HG03575 (cell line): ENCODE results near the gene ZNF275.
"Not testable (repeated sequence)": the region's sequence is repeated elsewhere in the genome, so short reads cannot be mapped to it uniquely, and the experiment has no call there.

Source experiments
- ATAC-seq: cut with Tn5 transposase; IDR thresholded peaks from one replicate; pipeline ENCODE4 v1.9.1; 2021; ENCODE audit not compliant: unreplicated experiment, insufficient number of reproducible peaks, low FRiP score; ENCODE audit errors: extremely low read depth

ZNF275 gene

DNA sequence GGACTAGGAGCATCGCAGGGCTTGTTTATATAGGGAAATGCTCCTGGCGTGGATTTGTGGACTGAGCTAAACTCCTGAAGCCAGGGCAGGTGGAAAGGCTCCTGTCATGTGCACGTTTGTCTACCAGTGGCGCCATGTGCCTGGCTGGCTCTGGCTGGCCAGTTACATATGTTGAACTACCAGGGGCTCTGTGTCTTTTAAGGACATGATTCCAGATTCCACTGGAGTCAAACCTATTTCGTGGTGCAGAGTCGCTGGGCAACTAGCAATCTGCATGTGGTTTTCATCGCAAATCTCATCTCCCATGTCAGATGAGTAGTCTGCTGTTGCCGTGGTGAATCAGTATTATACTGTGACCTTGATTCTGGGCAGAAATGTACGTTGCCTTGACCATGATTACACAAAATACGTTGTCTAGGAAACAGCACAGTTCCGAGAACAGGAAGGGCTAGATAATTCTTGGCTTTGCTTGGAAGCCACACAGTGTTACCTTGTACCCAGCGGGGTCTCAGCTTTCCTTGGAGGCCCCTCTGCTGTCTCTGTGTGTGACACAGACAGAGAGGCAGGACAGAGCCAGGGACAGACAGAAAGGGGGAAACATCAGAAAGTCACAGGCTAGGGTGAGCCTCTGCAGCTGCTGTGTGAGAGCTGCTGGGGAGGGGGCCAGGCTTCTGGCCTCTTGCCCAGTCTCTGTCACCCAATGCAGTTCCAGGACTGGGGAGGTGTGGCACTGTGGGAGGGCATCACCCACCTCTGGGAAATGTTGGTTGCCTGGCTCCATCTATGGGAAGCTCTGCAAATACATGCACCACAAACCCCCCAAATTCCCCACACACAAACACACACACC, 48.0 kb downstream of the ZNF275 start:
- no peak for ATAC-seq

DNA sequence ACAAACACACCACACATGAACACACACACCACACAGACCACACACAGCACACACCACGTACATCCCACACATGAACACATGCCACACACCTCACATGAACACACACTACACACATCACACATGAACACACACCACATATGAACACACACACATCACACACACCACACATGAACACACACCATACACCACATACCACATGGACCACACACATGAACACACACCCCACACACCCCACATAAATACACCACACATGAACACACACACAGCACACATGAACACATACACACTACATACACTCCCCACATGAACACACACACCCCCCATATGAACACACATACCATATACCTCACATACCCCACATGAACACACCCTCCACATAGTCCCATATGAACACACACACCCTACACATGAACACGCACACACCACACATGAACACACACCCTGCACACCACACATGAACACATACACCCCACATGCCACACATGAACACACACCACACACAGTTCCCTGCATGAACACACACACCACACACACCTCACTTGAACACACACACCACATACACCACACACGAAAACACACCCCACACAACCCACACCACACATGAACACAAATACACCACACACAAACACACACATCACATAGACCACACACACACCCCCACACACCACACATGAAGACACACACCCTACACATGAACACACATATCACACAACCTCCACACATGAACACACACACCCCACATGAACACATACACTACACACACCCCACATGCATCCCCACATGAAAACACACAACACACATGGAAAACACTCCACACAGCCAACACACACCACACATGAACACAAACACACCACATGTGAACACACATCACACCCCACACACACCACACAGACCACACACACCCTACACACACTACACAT, 48.9 kb downstream of the ZNF275 start:
- no peak for ATAC-seq

DNA sequence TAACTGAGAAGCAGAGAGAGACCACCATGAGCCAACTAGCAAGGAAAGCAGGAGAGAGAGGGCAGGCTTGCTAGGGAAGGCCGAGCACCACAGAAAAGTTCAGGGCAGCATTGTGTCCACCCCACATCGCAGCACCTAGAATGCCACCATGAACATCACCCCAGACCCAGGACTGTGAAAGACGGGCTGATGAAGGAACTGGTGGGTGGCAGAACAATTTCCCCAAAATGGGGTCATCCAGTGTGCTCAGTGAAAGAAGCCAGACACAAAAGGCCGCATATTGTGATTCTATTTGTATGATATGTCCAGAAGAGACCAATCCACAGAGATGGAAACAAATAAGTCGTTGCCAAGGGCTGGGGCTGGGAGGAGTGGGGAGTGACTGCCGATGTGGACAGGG, 50.4 kb downstream of the ZNF275 start:
- ATAC-seq, result no peak

DNA sequence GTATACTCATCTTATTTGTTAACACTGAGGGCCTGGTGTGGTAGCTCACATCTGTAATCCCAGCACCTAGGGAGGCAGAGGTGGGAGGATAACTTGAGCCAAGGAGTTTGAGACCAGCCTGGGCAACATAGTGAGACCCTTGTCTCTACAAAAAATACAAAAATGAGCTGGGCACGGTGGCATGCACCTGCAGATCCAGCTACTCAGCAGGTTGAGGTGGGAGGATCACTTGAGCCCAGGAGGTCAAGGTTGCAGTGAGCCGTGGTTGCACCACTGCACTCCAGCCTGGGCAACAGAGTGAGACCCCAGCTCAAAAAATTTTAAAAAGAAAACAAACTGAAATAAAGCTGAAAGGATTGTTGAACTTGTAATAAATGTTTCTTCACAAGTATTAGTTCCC, 51.0 kb downstream of the ZNF275 start:
- not testable (repeated sequence) for ATAC-seq

DNA sequence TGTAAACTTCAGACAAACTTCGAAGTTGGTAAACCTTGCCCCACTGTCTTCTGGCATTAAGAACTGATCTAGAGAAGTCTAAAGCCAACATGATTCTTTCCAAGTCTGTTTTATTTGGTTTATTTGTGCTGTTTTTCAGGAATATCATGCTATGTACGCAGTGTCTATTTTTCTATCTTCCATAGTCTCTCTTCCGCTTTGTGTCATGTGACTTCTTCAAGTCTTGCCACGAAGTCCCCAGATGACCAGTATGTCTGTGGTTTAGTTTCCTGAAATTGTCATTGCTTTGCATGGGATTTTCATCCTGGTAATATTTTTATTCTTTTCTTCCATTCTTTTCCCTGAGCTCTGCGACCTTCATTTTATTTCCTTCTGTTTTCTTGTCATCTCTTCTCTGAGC, 52.1 kb downstream of the ZNF275 start:
- ATAC-seq, result no peak

DNA sequence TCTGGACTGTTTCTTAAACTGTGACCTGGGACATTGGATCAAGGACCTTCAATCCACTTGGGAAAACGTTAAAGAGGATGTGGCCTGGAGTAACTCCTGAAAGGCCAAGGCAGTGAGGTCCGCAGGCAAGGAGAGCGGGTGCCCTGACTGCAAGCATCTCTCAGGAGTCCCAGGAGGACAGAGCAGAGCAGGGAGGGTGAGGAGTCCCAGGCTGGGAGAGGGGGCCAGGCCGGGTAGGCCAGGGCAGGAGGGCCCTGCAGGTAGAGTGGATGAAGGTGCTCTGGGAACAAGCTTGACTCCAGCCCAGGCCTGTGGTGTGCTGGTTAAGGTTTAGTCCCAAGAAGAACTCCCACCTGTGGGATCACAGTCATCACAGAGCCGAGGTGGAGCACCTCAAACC, 53.4 kb downstream of the ZNF275 start:
- no peak for ATAC-seq

DNA sequence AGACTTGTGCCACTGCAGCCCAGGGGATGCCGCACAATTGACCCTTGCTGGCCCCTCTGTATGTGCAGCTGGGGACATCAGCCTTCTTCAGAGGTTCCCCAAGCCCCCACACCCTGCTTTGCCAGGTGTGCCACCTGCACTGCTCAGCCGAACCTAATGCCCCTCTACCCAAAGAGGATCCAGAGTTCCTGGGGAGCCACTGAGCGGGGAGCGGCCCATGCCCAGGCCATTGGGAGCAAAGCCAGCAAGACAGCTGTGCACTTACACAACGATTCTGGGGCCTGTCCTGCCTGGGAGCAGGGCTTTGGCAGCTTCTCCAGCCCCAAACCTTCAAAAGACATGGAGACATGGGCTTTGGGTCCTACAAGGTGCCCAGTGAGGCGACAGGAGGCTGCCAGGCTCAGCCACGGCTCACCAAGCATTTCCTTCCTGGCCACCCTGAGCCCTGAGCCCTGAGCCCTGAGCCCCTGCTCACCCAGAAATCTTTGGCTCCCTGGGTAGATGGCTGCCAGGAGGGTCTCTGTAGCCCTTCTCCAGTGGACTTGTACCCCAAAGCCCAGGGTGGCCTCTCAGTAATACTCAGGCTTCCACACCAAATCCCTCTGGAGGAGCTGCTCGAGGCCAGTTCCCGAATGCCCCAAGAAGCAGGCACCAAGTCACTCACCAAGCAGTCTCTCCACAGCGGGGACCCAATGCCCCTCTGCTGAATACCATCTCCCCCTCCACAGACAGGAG, 54.2 kb downstream of the ZNF275 start:
- no peak for ATAC-seq

DNA sequence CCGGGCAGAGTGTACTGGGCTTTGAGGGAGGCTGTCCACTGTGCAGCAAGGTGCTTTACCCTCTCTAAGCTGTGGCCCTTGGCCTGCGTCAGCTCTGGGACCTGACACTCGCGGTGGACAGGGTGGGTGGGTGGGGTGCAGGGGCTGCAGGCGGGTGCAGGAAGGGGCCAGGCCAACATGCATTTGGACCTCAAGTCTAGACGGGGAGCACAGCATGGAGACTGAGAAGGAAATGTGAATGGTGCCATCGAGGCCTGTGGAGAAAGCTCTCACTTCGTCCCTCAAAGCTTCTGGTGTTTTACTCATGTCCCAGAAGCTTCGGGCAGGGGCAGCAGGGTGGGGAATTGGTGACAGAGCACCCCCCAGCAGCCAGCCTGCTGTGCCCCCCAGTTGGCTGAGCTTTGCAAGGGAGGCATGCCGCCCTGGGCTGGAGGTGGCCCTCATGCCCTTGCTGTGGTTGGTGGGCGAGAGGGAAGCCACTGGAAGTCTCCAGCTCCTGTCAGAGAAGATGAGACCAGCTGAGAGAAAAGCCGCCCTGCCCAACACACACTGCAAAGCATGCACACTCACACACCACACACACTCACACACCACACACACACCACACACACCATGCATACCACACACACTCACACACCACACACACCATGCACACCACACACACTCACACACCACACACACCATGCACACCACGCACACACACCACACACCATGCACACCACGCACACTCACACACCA, 54.9 kb downstream of the ZNF275 start:
- ATAC-seq, result no peak

DNA sequence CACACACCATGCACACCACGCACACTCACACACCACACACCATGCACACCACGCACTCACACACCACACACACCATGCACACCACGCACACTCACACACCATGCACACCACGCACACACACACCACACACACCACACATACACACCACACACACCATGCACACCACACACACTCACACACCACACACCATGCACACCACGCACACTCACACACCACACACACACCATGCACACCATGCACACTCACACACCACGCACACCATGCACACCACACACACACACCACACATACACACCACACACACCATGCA, 55.5 kb downstream of the ZNF275 start:
- ATAC-seq, result not testable (repeated sequence)

DNA sequence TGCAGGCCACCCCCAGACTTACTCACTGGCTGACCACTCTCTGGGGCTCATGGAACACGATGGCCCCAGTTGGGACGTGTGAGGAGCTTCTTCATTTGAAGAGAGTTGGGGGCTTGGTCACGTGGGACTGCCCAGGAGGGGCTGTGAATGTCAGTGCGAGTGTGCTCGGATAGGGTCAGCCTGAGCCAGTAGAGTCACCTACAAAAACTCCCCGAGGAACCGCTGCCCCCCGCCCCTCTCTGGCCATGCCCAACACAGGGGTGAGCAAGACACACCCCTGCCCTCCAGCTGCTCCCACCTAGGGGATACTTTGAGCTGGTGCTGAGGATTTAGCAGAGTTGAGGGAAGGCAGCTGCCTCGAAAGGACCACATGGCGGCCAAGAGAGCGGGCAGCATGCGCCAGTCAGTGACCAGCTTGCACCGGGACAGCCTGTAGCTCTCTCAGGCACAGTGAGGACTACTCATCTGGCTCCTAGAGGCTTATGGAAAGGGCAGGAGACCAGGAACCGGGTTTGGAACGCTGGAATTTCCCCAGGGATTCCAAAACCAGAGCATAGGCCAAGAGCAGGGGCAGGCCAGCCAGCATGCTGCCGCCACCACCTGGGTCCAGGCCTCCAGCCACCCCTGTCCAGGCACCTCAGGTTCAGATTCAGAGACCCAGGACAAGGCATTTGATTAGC, 58.8 kb downstream of the ZNF275 start:
- no peak for ATAC-seq

DNA sequence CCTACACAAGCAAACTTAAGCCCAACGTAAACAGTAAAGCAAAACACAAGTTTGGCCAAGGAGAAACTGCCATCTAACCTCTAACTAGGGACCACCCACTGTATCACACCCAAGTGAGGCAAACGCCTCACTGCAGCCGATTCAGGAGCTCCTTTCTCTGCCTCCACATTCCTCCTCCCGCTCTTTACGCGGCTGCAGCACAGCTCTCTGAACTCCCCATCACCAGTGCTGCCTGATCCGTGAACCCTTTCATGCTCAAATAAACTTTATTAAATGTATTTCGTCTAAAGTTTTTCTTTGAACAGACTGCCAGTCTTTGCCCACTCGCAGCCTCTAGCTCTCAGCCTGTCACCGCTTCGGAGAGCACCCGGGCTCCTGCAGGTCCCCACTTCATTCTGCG, 60.7 kb downstream of the ZNF275 start:
- ATAC-seq, result no peak

DNA sequence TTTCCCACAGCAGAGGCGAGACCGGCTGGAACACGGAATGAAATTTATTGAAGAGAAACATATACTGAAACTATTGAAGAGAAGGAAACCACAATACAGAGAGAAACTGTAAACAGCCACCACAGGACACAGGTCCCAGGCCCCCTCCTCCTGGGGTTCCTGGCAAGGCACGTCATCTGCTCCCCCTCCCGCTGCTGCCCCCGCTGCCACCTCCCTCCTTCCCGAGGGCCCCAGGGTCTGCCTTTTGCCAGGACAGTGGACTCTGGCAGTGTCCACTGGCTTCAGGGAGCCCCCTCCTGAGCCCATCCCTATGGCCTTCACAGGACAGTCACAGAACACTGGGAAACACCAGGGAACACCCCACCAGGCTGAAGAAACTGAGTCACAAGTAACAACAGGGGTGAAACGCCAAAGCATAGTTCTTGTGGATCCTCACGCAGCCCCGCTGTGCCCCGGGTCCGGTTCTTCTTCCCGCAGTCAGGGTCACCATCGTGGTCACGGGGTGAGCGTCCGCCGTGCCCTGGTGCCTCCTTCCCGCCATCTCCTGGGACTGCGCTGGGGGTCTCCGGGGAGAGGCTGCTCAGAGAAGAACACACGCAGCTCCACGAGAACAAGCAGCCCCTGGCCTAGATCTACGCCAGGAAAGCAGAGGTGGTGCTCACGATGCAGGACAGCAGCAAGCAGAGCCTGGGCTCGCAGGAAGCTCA, 61.8 kb downstream of the ZNF275 start:
- ATAC-seq, result no peak

DNA sequence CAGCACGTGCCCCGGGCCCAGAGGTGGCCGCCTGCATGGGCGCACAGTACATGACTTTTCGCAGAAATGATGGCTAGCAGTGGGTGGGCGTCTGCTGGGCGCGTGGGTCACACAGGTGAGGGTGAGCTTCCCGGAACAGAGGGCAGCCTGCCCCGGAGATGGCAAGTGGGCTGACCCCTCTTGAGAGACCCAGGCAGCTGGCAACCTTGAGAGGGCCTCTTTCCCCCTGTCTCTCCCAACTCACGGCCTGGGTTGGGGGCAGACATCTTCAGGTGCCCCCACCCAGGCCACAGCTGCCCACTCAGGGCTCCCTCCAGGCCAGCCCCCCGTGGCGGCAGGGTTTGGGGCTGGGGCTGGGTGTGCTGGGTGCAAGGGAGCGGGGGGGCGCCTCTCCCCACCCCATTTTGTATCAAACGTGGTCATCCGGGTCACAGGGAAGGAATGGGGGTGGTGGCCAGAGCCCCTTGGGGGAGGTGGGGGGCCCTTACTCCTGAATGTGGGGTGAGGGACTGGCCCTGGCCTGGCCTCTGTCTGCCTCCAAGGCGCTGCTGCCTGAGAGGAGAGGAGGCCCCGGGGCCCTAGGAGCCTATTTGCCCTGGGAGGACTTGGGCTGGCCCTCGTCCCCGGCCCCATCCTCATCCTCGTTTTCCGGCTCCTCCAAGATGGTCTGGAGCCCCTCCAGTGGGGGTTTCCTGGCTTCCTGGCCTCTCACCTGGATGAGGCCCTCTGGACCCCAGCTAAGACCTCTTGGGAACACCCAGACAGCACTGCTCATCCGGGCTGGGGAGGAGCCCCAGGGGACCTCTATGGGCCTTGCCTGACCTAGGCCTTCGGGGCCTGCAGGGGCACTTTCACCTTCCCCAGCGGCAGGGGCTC, 62.6 kb downstream of the ZNF275 start:
- no peak for ATAC-seq

DNA sequence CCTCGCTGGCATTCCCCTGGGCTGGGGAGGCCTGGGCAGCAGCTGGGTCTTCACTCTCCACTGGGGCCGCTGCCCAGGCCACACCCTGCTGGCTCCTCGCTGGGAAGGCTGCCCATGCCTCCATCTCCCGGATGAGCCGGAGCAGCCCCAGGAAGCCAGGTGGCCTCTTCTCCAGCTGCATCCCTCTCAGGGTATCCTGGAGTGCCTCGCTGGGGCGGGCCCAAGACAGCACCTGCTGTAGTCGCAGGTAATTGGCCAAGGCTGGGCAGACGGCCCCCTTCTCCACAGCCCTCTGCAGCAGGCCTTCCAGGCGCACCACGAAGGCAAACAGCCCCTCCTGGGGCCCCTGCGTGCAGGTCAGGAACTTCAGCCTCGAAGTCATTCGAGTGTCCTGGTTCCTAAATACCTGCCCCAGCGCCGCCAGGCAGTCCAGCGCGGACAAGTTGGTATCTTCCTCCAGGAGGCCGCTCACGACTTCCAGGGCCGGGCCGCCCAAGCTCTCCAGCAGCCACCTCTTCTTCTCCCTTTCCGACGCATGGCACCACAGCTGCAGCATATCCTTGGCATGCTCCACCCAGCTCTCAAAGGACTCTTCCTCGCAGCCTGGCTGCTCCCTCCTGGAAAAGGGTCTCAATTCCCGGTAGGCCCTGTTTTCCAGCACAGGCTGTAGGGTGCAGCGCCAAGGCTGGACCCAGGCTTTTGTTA, 63.5 kb downstream of the ZNF275 start:
- no peak for ATAC-seq

DNA sequence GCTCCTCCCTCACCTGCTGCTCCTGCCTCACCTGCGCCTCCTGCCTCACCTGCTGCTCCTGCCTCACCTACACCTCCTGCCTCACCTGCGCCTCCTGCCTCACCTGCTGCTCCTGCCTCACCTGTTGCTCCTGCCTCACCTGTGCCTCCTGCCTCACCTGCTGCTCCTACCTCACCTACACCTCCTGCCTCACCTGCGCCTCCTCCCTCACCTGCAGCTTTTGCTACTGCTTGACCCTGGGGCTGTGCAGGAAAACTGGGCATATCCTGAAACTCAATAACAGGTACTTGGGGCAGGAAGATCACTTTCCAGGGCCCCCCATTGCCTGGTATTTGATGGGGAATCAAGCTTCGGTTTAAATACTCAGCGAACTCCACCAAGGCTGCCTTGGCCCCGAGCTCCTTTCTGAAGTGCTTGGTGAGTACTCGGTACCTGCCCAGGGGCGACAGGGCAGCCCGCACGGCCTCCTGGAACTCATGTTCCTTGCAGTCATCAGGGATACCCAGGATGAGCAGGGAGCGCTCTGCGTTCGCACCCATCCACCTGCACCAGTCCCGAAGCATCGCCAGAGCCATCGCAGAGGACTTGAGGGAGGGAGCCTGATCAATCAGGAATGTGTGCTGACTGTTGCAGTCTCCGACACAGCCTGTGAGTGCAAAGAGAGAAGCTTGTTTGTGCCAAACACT, 64.5 kb downstream of the ZNF275 start:
- ATAC-seq, result no peak
